Measurements from ENCODE around the gene NPAS3. TPM values are rescaled to one million over a fixed set of nuclear protein-coding genes. Genes with fewer than 3 reads are reported as not detected.

NPAS3 gene
- total and polyA plus RNA-seq, 7 donors, result 0.04 to 1.5 (median 0.39) TPM

GRCh38 chr14:33850826-33851225, 912.1 kb downstream of the NPAS3 start:
- Histone ChIP-seq H3K36me3 (ENCODE audit: insufficient read depth in 1 of 2, low read depth in 1 of 2) (no peaks in the 10 kb centered on the region), H3K4me3 (no peak overlapping the region), H3K9me3 (no peaks in the 10 kb centered on the region), H3K27me3 (ENCODE audit: insufficient read depth in 3 of 3, low read length in 2 of 3) (no peaks in the 10 kb centered on the region), H3K27ac (no peak overlapping the region), H3K4me1 (no peaks in the 10 kb centered on the region)
- TF ChIP-seq, protein P1, sequence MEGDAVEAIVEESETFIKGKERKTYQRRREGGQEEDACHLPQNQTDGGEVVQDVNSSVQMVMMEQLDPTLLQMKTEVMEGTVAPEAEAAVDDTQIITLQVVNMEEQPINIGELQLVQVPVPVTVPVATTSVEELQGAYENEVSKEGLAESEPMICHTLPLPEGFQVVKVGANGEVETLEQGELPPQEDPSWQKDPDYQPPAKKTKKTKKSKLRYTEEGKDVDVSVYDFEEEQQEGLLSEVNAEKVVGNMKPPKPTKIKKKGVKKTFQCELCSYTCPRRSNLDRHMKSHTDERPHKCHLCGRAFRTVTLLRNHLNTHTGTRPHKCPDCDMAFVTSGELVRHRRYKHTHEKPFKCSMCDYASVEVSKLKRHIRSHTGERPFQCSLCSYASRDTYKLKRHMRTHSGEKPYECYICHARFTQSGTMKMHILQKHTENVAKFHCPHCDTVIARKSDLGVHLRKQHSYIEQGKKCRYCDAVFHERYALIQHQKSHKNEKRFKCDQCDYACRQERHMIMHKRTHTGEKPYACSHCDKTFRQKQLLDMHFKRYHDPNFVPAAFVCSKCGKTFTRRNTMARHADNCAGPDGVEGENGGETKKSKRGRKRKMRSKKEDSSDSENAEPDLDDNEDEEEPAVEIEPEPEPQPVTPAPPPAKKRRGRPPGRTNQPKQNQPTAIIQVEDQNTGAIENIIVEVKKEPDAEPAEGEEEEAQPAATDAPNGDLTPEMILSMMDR (IDR thresholded peaks at IDR 0.05), result no peak
- 86 to 91% (median 88%) methylated on average over 7 of the region's 7 CpGs for WGBS, 3 donors
- no peak for ATAC-seq
- DNase-seq, result no peak
- intact Hi-C loops (cut with DNase I), result no loop called here

GRCh38 chr14:33851366-33851765, 912.7 kb downstream of the NPAS3 start:
- intact Hi-C loops (cut with DNase I), result no loop called here
- no peaks in the 10 kb centered on the region for H3K4me1 ChIP-seq
- H3K4me3 ChIP-seq, result no peak overlapping the region
- no peaks in the 10 kb centered on the region for H3K9me3 ChIP-seq
- no peaks in the 10 kb centered on the region for H3K27me3 ChIP-seq (ENCODE audit: insufficient read depth in 3 of 3, low read length in 2 of 3)
- WGBS, 3 donors, result 71 to 84% (median 73%) methylated on average over 6 of the region's 6 CpGs
- H3K27ac ChIP-seq, result no peak overlapping the region
- ATAC-seq (no peak), DNase-seq (no peak)
- TF ChIP-seq, protein P1 (IDR thresholded peaks at IDR 0.05), result no peak
- no peaks in the 10 kb centered on the region for H3K36me3 ChIP-seq (ENCODE audit: insufficient read depth in 1 of 2, low read depth in 1 of 2)

GRCh38 chr14:33851931-33852330, 913.3 kb downstream of the NPAS3 start:
- 53 to 66% (median 58%) methylated on average over 5 of the region's 5 CpGs for WGBS, 3 donors
- H3K36me3 ChIP-seq (ENCODE audit: insufficient read depth in 1 of 2, low read depth in 1 of 2), result no peaks in the 10 kb centered on the region
- ATAC-seq (no peak), DNase-seq (no peak)
- H3K27me3 ChIP-seq (ENCODE audit: insufficient read depth in 3 of 3, low read length in 2 of 3), result no peaks in the 10 kb centered on the region
- H3K4me3 ChIP-seq, result no peak overlapping the region
- H3K27ac ChIP-seq, result no peak overlapping the region
- TF ChIP-seq, protein P1 (IDR thresholded peaks at IDR 0.05), result no peak
- no peaks in the 10 kb centered on the region for H3K4me1 ChIP-seq
- intact Hi-C loops (cut with DNase I), result no loop called here
- H3K9me3 ChIP-seq, result no peaks in the 10 kb centered on the region

Measured in psoas muscle (tissue), 8 donors.